HG03439 (cell line): ENCODE results near the gene ZNHIT6.
"Not testable (repeated sequence)": the region's sequence is repeated elsewhere in the genome, so short reads cannot be mapped to it uniquely, and the experiment has no call there.

ENCODE experiments used
- ATAC-seq: cut with Tn5 transposase; IDR thresholded peaks from one replicate; pipeline ENCODE4 v1.9.1; 2021; ENCODE audit warnings: mild to moderate bottlenecking, moderate library complexity; ENCODE audit not compliant: unreplicated experiment

The ZNHIT6 gene

GRCh38 chr1:85672031-85672660 is 36.1 kb downstream of the ZNHIT6 start:
- ATAC-seq = no peak

GRCh38 chr1:85665932-85666331 is 42.3 kb downstream of the ZNHIT6 start:
- ATAC-seq = no peak

- no peak for ATAC-seq
Measured at GRCh38 chr1:85663382-85663781, 44.9 kb downstream of the ZNHIT6 start.

GRCh38 chr1:85661767-85662166 is 46.5 kb downstream of the ZNHIT6 start:
- ATAC-seq = no peak

- ATAC-seq = no peak
Measured at GRCh38 chr1:85660541-85660940, 47.7 kb downstream of the ZNHIT6 start.

GRCh38 chr1:85659174-85659573 is 49.1 kb downstream of the ZNHIT6 start:
- ATAC-seq = no peak

- no peak for ATAC-seq
Measured at GRCh38 chr1:85656948-85657347, 51.3 kb downstream of the ZNHIT6 start.

- ATAC-seq = no peak
Measured at GRCh38 chr1:85656256-85656655, 52.0 kb downstream of the ZNHIT6 start.

GRCh38 chr1:85655315-85655714 is 52.9 kb downstream of the ZNHIT6 start:
- ATAC-seq = no peak

GRCh38 chr1:85654066-85654782 is 54.0 kb downstream of the ZNHIT6 start:
- no peak for ATAC-seq

- ATAC-seq = no peak
Measured at GRCh38 chr1:85652327-85652726, 55.9 kb downstream of the ZNHIT6 start.

GRCh38 chr1:85650645-85651044 is 57.6 kb downstream of the ZNHIT6 start:
- no peak for ATAC-seq

GRCh38 chr1:85649591-85649990 is 58.6 kb downstream of the ZNHIT6 start:
- no peak for ATAC-seq

GRCh38 chr1:85641598-85642556 is 66.4 kb downstream of the ZNHIT6 start:
- not testable (repeated sequence) for ATAC-seq

GRCh38 chr1:85639920-85640319 is 68.3 kb downstream of the ZNHIT6 start:
- not testable (repeated sequence) for ATAC-seq

- ATAC-seq = no peak
Measured at GRCh38 chr1:85638412-85638811, 69.8 kb downstream of the ZNHIT6 start.

- no peak for ATAC-seq
Measured at GRCh38 chr1:85630493-85630892, 77.7 kb downstream of the ZNHIT6 start.

GRCh38 chr1:85629532-85629920 is 78.7 kb downstream of the ZNHIT6 start:
- no peak for ATAC-seq

GRCh38 chr1:85628791-85629531 is 79.3 kb downstream of the ZNHIT6 start:
- ATAC-seq = no peak

- no peak for ATAC-seq
Measured at GRCh38 chr1:85626818-85627217, 81.4 kb downstream of the ZNHIT6 start.

GRCh38 chr1:85624361-85624760 is 83.9 kb downstream of the ZNHIT6 start:
- no peak for ATAC-seq
